GM18909 (cell line): ENCODE results near the gene TBC1D22A.
"Not testable (repeated sequence)": the region's sequence is repeated elsewhere in the genome, so short reads cannot be mapped to it uniquely, and the experiment has no call there.

Experiments
- ATAC-seq: cut with Tn5 transposase; IDR thresholded peaks from one replicate; pipeline ENCODE4 v1.9.1; 2021; ENCODE audit warnings: mild to moderate bottlenecking; ENCODE audit not compliant: unreplicated experiment, poor library complexity

The TBC1D22A gene

DNA sequence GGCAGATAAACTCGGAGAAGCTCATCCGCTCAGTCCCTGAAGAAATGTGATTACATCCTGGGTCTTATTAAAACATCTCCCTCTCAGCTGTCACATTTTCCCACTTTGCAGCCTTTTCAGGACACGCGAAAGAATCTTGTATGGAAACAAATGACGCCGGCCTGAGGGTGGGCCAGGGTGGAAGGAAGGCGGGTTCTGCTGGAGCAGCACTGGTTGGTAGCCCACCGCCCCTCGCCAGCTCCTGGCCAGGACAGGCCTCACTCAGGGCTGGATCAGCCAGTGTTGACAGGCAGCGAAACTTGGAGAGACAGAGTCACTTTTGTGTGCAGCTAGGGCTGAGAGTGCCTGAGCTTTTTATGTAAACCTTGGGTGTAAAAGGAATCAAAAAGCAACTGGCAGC is 371.8 kb downstream of the TBC1D22A start:
- no peak for ATAC-seq

DNA sequence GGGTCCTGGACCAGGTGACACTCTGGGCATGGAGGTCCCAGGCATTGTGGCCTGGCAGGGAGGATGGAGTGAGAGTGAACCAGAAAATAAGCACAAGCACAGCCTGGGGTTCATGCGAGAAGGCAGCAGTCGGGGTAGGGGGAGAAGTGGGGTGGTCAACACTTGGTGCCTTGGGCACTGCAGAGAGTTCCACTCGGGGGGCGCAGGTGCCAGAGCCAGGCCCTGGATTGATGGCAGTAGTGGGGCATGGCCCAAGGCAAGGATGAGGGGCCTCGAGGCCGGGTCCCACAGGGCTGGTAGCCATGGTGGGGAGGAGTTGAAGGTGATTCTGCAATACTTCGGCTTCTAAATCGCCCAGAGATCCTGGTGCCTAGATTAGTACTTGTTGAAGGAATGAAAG is 372.9 kb downstream of the TBC1D22A start:
- ATAC-seq: no peak

DNA sequence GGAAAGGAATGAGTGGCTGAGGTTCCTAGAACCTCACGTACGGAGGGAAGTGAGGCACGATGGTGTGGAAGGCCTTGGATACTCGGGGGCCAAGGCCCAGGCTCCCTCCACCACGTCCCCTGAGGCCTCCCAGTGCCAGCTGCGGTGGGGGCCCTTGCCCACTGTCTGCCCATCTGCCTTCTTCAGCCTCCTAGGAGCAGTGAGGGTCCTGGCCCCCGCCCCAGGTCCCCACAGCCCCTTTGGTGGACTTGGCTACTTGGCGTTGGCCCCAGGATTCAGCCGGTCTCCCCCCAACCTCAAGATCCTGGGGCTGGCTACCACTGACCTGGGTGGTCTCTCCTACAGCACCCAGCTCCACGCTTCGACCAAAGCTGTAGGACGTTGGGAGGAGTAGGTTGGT is 373.6 kb downstream of the TBC1D22A start:
- no peak for ATAC-seq

DNA sequence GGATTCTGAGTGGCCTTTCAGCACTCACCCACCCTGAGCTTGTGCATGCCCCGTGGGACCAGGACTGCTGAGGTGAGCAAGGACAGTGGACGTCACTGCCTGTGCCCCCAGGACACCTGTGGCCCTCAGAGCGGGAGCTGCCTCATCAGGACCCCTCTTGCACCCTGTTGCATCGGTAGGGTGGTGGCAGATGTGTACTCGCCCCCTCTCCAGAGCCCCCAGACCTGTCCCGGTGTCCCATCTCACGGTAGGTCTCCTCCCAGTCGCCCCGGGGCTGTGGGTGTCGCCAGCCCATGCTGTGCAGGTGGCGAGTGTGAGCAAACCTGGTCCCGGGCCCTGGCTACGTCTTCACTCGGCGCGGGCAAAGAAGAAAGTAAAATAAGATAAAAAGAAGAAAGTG is 374.2 kb downstream of the TBC1D22A start:
- no peak for ATAC-seq

DNA sequence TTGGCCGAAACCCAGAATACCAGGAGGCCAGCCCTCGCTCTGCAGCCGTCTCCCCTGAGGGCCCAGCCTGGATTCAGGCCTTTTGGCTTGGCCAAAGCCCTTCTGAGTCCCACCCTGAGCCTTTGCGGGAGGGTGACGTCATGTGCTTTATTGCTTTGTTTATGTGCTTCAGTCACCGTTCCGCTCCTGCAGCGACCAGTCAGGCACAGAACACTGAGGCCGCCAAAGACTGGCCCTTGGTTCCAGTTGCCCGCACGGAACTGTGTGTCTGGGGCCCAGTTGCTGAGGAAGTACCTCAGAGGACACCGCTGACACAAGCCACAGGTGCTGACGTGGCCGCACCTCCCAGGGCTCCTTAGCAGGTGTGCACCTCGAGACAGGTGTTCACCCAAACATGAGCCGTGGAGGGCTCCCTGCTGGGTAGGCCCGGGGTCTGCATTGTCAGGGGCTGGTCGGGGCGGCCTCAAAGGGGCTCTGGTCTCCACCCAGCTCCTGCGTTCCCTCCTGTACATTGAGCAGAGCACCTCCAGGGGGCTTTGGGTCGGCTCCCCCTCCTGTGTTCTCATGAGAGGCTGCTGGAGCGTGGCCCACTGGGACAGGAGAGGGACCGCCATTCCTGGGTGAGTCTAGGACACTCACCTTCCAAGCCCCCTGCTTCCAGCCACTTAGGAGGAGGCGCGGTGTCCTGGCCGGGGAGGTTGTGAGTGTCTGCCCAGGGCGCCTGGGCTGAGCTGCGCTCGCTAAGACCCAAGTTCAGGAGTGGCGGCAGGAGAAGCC is 376.8 kb downstream of the TBC1D22A start:
- no peak for ATAC-seq

DNA sequence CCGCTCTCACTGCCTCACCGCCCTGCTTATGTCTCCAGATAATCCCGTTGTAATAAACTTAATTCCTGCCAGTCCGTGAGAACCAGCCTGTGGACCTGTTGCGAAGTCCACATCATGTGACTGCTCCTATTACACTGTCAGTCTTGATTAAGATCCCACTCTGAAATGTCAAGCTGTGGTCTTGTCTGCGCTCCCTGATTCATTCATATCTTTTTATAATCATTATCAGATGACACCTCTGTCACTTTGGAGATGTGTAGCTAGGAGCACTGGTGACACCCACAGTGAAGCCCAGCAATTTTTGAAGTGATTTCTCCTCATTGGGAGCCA is 377.3 kb downstream of the TBC1D22A start:
- ATAC-seq: no peak

DNA sequence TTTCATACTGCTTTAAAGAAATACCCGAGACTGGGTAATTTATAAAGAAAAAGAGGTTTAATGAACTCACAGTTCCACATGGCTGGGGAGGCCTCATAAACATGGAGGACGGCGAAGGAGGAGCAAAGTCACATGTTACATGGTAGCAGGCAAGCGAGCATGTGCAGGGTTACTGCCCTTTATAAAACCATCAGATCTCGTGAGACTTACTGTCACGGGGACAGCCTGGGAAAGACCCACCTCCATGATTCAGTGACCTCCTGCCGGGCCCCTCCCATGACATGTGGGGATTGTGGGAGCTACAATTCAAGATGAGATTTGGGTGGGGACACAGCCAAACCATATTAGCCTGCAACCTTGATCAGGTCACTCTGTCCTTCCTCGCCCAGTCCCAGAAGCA is 378.5 kb downstream of the TBC1D22A start:
- ATAC-seq: not testable (repeated sequence)

DNA sequence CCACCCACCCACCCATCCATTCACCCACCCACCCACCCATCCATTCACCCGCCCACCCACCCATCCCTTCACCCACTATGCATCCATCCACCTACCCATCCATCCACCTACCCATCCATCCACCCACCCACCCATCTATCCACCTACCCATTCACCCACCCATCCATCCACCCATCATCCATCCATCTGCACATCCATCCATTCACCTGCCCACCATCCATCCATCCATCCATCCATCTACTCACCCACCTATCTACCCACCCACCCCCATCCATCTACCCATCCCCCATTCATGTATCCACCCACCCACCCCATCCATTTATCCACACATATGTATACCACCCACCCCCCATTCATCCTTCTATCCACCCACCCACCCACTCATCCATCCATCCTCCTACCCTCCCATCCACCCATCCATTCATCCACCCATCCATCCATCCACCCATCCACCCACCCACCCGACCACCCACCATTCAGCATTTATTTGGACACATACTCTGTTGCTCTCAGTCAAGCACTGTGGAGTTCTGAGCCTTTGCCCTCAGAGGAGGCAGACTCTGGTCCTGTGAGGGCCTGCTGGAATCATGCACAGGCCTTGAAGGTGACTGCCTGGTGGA is 380.1 kb downstream of the TBC1D22A start:
- no peak for ATAC-seq

DNA sequence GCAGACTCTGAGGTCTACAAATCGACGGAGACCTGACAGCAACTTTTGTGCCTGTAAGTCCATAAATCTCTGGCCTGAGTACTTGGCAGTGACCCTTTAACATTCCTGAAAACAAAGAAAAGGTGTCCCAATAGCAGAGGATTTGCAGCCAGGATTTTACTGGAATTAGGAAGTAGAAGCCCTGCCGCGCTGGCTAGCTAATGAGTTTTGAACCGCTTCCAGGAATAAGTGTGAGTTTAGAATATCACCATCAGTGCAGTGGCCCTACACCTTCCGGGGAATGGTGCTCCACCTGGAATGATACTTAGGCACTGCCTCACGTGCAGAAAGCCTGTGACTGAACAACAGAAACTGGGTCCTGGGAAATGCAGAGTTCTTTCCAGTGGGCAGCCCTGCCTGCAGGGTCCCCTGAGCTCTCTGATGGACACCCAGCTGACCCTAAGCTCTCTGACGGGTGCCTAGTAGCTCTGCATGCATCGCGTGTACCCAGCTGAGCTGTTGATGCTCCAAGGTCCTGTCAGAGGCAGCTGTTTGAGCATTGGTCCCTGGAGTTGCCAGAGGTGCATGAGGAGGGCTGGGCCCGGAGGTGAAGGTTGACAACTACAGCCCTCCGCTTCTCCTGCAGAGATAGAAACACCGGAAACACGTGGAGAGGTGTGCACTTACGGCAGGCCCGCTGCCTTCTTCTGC is 380.9 kb downstream of the TBC1D22A start:
- ATAC-seq: no peak

DNA sequence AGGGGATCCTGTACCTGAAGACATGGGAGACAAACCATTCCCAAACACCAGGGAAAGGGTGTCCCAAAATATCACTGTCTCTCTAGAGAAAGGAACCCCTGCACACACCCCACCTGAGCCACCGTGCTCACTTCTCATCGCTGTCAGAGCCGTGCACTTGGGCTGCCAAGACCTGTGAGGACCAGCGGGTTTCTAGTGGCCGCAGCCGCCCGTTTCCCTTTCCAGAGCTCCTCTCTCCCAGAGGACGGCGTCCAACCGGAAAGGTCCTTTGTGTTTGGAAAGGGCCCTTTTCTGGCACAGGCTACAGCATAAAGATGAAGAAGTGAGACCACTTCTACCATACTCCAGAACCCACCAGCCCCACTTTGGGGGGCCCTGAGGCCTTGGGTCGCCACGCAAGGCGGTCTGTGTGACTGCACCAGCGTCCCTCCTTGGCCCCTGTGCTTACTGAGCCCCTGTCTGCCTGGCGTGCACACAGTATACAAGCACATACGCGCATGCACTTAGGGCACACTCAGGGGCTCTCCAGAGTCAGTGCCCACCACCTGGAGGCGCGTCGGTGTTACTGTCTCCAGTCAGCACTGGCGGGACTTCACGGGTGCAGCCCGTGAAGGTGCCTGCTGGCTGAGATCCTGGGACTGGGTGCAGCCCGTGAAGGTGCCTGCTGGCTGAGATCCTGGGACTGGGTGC is 381.8 kb downstream of the TBC1D22A start:
- no peak for ATAC-seq

DNA sequence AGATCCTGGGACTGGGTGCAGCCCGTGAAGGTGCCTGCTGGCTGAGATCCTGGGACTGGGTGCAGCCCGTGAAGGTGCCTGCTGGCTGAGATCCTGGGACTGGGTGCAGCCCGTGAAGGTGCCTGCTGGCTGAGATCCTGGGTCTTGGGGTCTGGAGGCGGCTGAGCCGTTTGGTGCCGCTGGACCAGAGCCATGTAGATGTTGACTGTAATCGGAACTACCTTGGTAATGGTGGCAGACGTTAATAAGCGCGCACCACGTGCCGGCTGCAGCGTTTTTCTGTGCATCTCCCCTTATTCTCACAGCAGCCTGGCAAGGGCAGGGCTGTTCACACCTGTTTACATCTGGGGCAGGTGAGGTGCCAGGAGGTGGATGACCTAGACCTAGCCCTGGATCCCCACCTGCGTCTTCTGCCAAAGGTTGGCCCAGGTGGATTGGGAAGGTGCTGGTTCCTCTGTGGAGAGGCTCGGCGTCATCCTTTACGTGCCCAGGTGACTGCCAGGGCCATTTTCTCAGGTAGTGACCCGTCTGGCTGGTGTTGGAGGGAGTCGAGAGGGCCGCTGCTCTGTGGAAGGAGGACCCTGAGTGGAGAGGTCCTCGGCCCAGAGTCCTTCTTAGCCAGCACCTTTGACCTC is 382.5 kb downstream of the TBC1D22A start:
- ATAC-seq: no peak

DNA sequence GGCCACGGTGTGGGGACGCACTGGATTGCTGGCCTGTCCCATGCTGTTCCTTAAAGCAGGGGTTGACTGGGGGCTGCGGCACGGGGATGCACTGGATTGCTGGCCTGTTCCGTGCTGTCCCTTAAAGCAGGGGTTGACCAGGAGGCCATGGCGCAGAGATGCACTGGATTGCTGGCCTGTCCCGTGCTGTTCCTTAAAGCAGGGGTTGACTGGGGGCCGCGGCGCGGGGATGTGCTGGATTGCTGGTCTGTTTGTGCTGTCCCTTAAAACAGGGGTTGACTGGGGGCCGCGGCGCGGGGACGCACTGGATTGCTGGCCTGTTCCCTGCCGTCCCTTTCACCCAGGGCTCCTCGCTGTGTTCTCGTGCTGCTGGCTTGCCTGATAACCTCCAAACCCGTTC is 383.4 kb downstream of the TBC1D22A start:
- ATAC-seq: no peak

DNA sequence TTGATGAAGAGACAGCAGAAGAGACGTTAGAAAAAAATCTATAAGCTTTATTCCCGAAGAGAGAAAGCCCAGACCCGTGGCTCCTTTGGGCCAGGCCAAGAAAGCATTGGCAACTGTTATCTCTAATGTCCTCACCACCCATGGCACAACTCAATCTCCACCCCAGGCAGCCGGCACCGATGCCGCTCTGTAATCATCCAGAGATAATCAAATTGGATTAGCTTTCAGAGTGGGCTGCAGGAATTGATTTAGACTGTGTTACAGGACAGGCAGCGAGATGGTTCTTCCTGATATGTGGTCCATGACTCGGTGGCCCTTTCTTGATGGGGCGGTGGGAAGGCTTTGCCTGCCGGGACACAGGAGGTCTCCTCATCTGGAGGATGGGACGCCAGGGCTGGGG is 383.9 kb downstream of the TBC1D22A start:
- no peak for ATAC-seq

DNA sequence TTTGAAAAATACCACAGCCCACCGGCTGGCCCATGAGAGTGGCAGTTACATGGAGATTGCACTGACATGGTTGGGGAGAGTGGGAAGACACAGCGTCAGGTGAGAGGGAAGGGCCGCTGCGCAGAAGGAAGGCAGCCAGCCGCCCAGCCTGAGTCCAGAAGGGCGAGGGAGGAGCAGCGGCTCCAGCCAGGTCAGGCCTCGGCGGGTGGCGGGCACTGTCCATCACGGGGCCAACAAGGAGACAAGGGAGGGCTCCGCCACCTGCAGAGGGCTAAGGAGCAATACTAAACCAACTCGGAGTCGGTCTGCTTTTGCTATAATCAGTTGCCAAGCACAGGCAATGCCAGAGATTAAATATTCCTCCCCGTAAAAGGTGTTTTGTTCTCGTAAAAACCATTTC is 384.5 kb downstream of the TBC1D22A start:
- ATAC-seq: no peak

DNA sequence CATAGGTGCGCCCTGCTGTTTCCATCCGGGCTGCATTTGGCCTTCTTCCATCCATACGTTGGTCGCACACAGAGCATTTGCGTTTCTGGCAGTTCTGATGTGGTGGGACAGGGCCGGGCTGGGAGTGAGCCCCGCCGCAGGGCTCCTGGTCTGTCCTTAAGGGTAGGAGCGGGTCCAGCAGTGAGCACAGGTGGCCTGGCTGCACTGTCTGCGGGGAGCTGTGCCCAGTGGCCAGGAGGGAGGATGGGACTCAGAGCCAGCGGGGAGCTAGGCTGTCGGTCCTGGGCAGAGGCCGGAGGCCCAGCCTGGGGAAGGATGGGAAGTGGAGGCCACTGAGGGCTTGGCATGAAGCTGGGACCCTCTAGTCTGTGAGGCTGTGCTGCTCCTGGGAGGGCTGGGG is 385.1 kb downstream of the TBC1D22A start:
- ATAC-seq: no peak

DNA sequence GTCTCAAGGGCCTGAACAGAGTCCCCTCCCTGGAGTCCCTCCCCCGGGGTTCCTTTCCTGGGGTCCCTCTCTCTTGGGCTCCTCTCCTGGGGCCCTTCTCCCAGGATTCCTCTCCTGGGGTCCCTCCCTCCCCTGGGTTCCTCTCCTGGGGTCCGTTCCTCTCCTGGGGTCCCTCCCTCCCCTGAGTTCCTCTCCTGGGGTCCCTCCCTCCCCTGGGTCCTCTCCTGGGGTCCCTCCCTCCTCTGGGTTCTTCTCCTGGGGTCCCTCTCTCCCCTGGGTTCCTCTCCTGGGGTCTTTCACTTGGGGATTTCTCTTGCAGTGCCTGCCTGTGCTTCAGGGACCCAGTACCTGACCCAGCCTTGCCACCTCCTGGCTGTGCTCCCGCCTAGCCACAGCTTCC is 386.1 kb downstream of the TBC1D22A start:
- ATAC-seq: no peak

DNA sequence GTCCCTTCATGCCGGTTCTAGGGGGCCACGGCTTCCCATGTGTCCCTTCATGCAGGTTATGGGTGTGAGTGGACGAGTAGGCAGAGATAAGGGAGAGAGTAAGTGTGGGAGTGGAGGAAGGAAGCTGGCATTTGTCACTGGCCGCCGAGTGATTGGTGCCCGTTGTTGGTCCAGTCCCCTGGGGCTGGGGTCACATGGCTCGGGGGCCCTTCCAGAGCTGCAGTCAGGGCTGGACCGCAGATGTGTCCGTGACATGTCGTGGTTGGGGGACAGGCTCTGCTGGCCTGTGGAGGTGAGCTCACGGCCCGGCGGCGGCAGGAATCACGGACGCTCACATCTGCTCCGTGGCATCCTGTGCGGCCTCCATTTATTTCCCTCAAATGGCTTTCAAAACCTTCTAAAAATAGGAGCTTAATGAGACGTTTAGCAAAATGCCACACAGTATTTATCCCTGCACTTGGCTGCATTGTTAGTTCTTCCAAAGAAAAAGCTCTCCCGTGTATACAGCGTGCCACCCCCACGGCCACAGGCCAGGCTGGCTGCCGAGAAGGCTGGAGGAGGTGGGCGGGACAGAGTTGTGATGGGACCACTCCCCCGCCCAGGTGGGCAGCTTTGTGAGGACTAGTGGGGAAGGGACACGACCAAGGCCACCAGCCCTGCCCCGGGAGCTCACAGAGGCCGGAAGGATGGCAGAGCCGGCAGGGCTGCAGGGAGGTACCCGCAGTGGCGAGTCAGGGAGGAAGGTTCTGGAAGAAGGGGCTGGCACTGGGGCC is 386.7 kb downstream of the TBC1D22A start:
- ATAC-seq: no peak

DNA sequence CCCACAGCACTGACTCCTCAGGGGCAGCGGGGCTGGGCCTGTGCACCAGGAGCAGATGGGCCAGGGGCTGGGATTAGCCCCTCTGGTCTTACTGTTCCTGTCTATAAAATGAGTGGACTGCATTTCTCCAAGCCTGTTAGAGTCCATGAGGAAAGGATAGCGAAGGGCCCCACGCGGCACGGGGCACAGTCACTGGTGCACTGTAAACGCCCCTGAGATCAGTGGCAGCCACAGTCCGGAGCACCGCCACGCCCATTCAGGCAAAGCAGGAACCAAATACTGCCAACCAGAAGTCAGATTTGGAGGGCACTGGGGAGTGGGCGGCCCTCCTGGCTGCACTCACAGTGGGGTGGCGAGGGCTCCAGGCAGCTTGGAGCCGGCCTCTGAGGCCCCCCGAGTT is 387.5 kb downstream of the TBC1D22A start:
- no peak for ATAC-seq

DNA sequence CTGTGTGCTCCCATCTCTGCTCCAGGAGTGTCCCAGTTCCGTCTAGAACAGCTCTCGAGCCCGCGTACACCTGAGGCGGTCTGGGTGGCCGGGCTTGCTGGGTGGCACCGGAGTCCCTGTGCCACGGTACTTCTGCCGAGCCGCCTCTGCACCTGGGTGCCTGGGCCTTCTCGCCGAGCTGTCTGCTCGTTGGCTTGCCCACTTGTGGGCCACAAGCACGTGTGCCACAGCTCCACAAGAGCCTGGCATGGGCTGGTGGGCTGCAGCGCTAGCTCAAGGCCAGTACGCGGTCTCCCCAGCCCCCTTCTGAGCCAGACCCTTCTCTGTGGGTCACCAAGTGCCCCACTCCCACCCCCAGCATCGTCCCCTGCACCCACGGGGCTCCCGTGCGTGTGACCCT is 388.0 kb downstream of the TBC1D22A start:
- no peak for ATAC-seq

DNA sequence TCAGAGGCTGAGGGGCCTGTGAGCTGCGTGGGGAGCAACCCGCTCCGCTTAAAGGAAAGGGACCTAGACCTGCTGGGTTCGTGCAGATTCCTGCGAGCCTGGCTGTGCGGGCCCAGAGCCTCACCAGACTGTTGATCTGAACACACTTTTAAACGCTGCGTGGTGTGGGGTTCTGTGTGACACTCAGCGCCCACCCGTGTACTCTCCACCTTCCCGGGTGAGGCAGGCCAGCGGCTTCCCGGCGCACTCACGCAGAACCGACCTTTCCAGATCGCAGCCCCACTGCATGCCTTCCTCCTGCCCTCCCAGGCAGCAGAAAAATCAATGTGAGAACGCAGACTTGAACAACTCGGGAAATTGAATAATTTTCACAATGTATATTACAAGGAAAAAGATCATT is 388.6 kb downstream of the TBC1D22A start:
- no peak for ATAC-seq
